ENCODE results near the gene ASGR1.
"Not testable (repeated sequence)": the region's sequence is repeated elsewhere in the genome, so short reads cannot be mapped to it uniquely, and the experiment has no call there.

Gene ASGR1

DNA sequence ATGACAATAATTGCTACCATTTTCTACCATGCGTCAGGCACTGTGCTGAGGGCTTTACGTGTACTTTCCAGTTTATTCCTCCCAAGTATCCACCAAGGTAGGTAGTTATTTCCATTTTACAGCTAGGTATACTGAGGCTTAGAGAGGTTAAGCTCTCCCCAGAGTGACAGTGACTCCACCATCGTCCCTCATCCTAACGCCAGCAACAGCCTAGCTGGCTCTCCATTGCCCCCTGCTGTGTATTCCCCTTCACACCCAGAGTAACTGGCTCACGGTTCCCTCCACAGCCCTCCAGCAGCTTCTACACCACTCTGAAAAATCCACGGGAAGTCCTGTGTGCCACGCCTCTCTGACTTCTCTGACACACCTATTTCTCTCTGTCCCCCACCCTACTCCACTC is 7.1 kb upstream of the ASGR1 start:
- peak; percentile 57 for DNase-seq

GRCh38 chr17:7184647-7185046 is 5.5 kb upstream of the ASGR1 start:
- Histone ChIP-seq H2AK5ac (ENCODE audit: low read length) (no peak overlapping the region), H4K5ac (ENCODE audit: low read length) (no peak overlapping the region), H3K18ac (ENCODE audit: low read length) (no peak overlapping the region)

More for the DNA sequence above, 7.1 kb upstream of the ASGR1 start:
- Histone ChIP-seq H3K4me3 (ENCODE audit: low read length) (no peak overlapping the region), H2AK5ac (ENCODE audit: low read length) (no peak overlapping the region), H3K18ac (ENCODE audit: low read length) (no peak overlapping the region), H3K4me2 (ENCODE audit: low read length) (no peak overlapping the region), H4K8ac (ENCODE audit: low read depth, low read length) (no peak overlapping the region), H3K56ac (ENCODE audit: low read length) (no peak overlapping the region), H3K36me3 (ENCODE audit: control insufficient read depth, insufficient read depth, low read length) (no peaks in the 10 kb centered on the region), H3K9ac (ENCODE audit: low read length) (no peak overlapping the region), H3K4ac (ENCODE audit: low read depth, low read length) (no peak overlapping the region), H3K79me2 (ENCODE audit: control insufficient read depth, insufficient read depth, low read length) (no peaks in the 10 kb centered on the region), H2BK15ac (replicated peaks; ENCODE audit: low read depth) (no peak overlapping the region), H3K27me3 (ENCODE audit: insufficient read depth, low read length, poor library complexity) (no peaks in the 10 kb centered on the region), H3K4me1 (ENCODE audit: control insufficient read depth, low read depth, low read length) (no peaks in the 10 kb centered on the region), H3K27ac (ENCODE audit: low read depth, low read length) (no peak overlapping the region), H3K79me1 (ENCODE audit: low read length) (no peaks in the 10 kb centered on the region), H2BK120ac (ENCODE audit: low read depth, low read length) (no peak overlapping the region), H4K5ac (ENCODE audit: low read length) (no peak overlapping the region), H2BK5ac (ENCODE audit: low read length) (no peak overlapping the region), H3K23ac (ENCODE audit: low read length) (no peak overlapping the region)
- no CpG with 5 or more reads among the region's 7 CpGs for WGBS (ENCODE audit: extremely low coverage, insufficient coverage, low lambda C conversion rate)

DNA sequence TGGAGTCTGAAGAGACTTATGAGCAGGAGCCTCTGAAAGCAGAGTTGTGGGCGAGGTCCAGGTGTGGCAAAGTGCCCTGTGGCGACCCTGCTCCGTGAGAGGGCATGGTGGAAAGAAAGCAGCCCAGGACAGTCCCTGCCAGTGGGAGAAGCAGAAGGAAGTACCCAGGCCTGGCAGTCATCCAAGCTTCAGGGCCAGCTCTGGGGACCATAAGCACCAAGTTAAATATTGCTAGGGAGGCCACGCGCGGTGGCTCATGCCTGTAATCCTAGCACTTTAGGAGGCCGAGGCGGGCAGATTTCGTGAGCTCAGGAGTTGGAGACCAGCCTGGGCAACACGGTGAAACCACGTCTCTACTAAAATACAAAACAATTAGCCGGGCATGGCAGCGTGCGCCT is 4.9 kb upstream of the ASGR1 start:
- no peak overlapping the region for H3K56ac ChIP-seq (ENCODE audit: low read length)
- no CpG with 5 or more reads among the region's 14 CpGs for whole genome bisulfite sequencing (ENCODE audit: extremely low coverage, insufficient coverage, low lambda C conversion rate)
- H3K23ac ChIP-seq (ENCODE audit: low read length): no peak overlapping the region
- no peak overlapping the region for H4K8ac ChIP-seq (ENCODE audit: low read depth, low read length)
- no peak overlapping the region for H3K9ac ChIP-seq (ENCODE audit: low read length)
- no peak overlapping the region for H2BK120ac ChIP-seq (ENCODE audit: low read depth, low read length)
- H2AK5ac ChIP-seq (ENCODE audit: low read length): no peak overlapping the region
- H4K5ac ChIP-seq (ENCODE audit: low read length): no peak overlapping the region
- H3K18ac ChIP-seq (ENCODE audit: low read length): no peak overlapping the region
- H3K4me3 ChIP-seq (ENCODE audit: low read length): no peak overlapping the region
- no peaks in the 10 kb centered on the region for H3K79me2 ChIP-seq (ENCODE audit: control insufficient read depth, insufficient read depth, low read length)
- no peaks in the 10 kb centered on the region for H3K4me1 ChIP-seq (ENCODE audit: control insufficient read depth, low read depth, low read length)
- H3K79me1 ChIP-seq (ENCODE audit: low read length): no peaks in the 10 kb centered on the region
- no peak for DNase-seq
- H3K27me3 ChIP-seq (ENCODE audit: insufficient read depth, low read length, poor library complexity): no peaks in the 10 kb centered on the region
- H3K36me3 ChIP-seq (ENCODE audit: control insufficient read depth, insufficient read depth, low read length): no peaks in the 10 kb centered on the region
- no peak overlapping the region for H3K27ac ChIP-seq (ENCODE audit: low read depth, low read length)
- H3K4ac ChIP-seq (ENCODE audit: low read depth, low read length): no peak overlapping the region
- H2BK5ac ChIP-seq (ENCODE audit: low read length): no peak overlapping the region
- no peak overlapping the region for H2BK15ac ChIP-seq (replicated peaks; ENCODE audit: low read depth)
- H3K4me2 ChIP-seq (ENCODE audit: low read length): no peak overlapping the region

More at GRCh38 chr17:7184647-7185046, 5.5 kb upstream of the ASGR1 start:
- no peak for DNase-seq
- Histone ChIP-seq H2BK120ac (ENCODE audit: low read depth, low read length) (no peak overlapping the region), H3K4me3 (ENCODE audit: low read length) (no peak overlapping the region), H3K79me2 (ENCODE audit: control insufficient read depth, insufficient read depth, low read length) (no peaks in the 10 kb centered on the region), H3K79me1 (ENCODE audit: low read length) (no peaks in the 10 kb centered on the region), H3K4me1 (ENCODE audit: control insufficient read depth, low read depth, low read length) (no peaks in the 10 kb centered on the region), H2BK15ac (replicated peaks; ENCODE audit: low read depth) (no peak overlapping the region), H4K8ac (ENCODE audit: low read depth, low read length) (no peak overlapping the region), H3K4me2 (ENCODE audit: low read length) (no peak overlapping the region), H3K27ac (ENCODE audit: low read depth, low read length) (no peak overlapping the region), H3K9ac (ENCODE audit: low read length) (no peak overlapping the region), H3K27me3 (ENCODE audit: insufficient read depth, low read length, poor library complexity) (no peaks in the 10 kb centered on the region), H2BK5ac (ENCODE audit: low read length) (no peak overlapping the region), H3K23ac (ENCODE audit: low read length) (no peak overlapping the region), H3K56ac (ENCODE audit: low read length) (no peak overlapping the region), H3K4ac (ENCODE audit: low read depth, low read length) (no peak overlapping the region), H3K36me3 (ENCODE audit: control insufficient read depth, insufficient read depth, low read length) (no peaks in the 10 kb centered on the region)
- WGBS (ENCODE audit: extremely low coverage, insufficient coverage, low lambda C conversion rate): no CpG with 5 or more reads among the region's 6 CpGs

GRCh38 chr17:7183433-7184090 is 4.4 kb upstream of the ASGR1 start:
- no peak overlapping the region for H3K27ac ChIP-seq (ENCODE audit: low read depth, low read length)
- H2AK5ac ChIP-seq (ENCODE audit: low read length): no peak overlapping the region
- H2BK15ac ChIP-seq (replicated peaks; ENCODE audit: low read depth): no peak overlapping the region
- no peak overlapping the region for H2BK120ac ChIP-seq (ENCODE audit: low read depth, low read length)
- H3K79me2 ChIP-seq (ENCODE audit: control insufficient read depth, insufficient read depth, low read length): no peaks in the 10 kb centered on the region
- no peak overlapping the region for H3K4me3 ChIP-seq (ENCODE audit: low read length)
- H4K8ac ChIP-seq (ENCODE audit: low read depth, low read length): no peak overlapping the region
- no peak overlapping the region for H3K4me2 ChIP-seq (ENCODE audit: low read length)
- H3K79me1 ChIP-seq (ENCODE audit: low read length): no peaks in the 10 kb centered on the region
- H3K4ac ChIP-seq (ENCODE audit: low read depth, low read length): no peak overlapping the region
- H3K36me3 ChIP-seq (ENCODE audit: control insufficient read depth, insufficient read depth, low read length): no peaks in the 10 kb centered on the region
- no peak for DNase-seq
- no peaks in the 10 kb centered on the region for H3K27me3 ChIP-seq (ENCODE audit: insufficient read depth, low read length, poor library complexity)
- no peak overlapping the region for H3K56ac ChIP-seq (ENCODE audit: low read length)
- H4K5ac ChIP-seq (ENCODE audit: low read length): no peak overlapping the region
- H3K18ac ChIP-seq (ENCODE audit: low read length): no peak overlapping the region
- no CpG with 5 or more reads among the region's 7 CpGs for WGBS (ENCODE audit: extremely low coverage, insufficient coverage, low lambda C conversion rate)
- H3K23ac ChIP-seq (ENCODE audit: low read length): no peak overlapping the region
- no peak overlapping the region for H2BK5ac ChIP-seq (ENCODE audit: low read length)
- H3K9ac ChIP-seq (ENCODE audit: low read length): no peak overlapping the region
- H3K4me1 ChIP-seq (ENCODE audit: control insufficient read depth, low read depth, low read length): no peaks in the 10 kb centered on the region

DNA sequence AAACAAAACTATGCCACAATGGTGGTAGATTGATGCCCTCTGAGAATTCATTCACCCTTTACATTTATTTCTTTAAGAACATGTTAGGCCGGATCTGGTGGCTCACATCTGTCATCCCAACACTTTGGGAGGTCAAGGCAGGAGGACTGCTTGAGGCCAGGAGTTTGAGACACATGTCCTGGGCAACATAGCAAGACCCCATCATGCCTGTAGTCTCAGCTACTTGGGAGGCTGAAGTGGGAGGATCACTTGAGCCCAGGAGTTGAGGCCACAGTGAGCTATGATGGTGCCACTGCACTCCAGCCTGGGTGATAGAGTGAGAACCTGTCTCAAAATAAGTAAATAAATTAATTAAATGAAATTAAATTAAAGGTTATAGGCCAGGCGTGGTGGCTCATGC is 2.9 kb upstream of the ASGR1 start:
- not testable (repeated sequence) for H3K4me2 ChIP-seq (ENCODE audit: low read length); H2BK120ac ChIP-seq (ENCODE audit: low read depth, low read length); H3K4me3 ChIP-seq (ENCODE audit: low read length); H3K36me3 ChIP-seq (ENCODE audit: control insufficient read depth, insufficient read depth, low read length); H3K27ac ChIP-seq (ENCODE audit: low read depth, low read length); H2BK15ac ChIP-seq (replicated peaks; ENCODE audit: low read depth); H4K8ac ChIP-seq (ENCODE audit: low read depth, low read length); DNase-seq; H3K4me1 ChIP-seq (ENCODE audit: control insufficient read depth, low read depth, low read length); H2AK5ac ChIP-seq (ENCODE audit: low read length); H3K27me3 ChIP-seq (ENCODE audit: insufficient read depth, low read length, poor library complexity); H3K79me2 ChIP-seq (ENCODE audit: control insufficient read depth, insufficient read depth, low read length); H3K18ac ChIP-seq (ENCODE audit: low read length); H4K5ac ChIP-seq (ENCODE audit: low read length); H3K56ac ChIP-seq (ENCODE audit: low read length); H2BK5ac ChIP-seq (ENCODE audit: low read length); H3K4ac ChIP-seq (ENCODE audit: low read depth, low read length); H3K79me1 ChIP-seq (ENCODE audit: low read length); H3K9ac ChIP-seq (ENCODE audit: low read length); H3K23ac ChIP-seq (ENCODE audit: low read length)
- no CpG with 5 or more reads among the region's 2 CpGs for WGBS (ENCODE audit: extremely low coverage, insufficient coverage, low lambda C conversion rate)

DNA sequence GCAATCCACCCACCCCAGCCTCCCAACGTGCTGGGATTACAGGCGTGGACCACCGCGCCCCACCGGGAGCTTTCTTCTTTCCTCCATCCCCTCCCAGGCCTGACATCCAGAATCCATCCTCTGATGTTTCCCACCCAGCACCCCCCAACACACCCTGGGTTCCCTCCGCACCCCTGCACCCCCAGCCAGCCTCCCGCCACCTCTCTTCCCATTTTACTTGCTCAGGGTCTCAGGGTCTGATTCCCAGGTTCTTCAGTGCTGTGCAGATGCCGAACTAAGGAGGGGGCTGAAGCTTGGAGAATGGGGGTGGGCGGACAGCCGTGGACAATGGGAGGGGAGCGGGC is 225 bp downstream of the ASGR1 start:
- Histone ChIP-seq H3K79me1 (ENCODE audit: low read length) (no peaks in the 10 kb centered on the region), H3K36me3 (ENCODE audit: control insufficient read depth, insufficient read depth, low read length) (no peaks in the 10 kb centered on the region), H4K8ac (ENCODE audit: low read depth, low read length) (no peak overlapping the region), H3K18ac (ENCODE audit: low read length) (no peak overlapping the region), H2BK5ac (ENCODE audit: low read length) (no peak overlapping the region), H3K9ac (ENCODE audit: low read length) (no peak overlapping the region), H3K4me2 (ENCODE audit: low read length) (no peak overlapping the region), H3K56ac (ENCODE audit: low read length) (no peak overlapping the region), H2BK120ac (ENCODE audit: low read depth, low read length) (no peak overlapping the region), H3K4me3 (ENCODE audit: low read length) (no peak overlapping the region), H2AK5ac (ENCODE audit: low read length) (no peak overlapping the region), H2BK15ac (replicated peaks; ENCODE audit: low read depth) (no peak overlapping the region), H4K5ac (ENCODE audit: low read length) (no peak overlapping the region), H3K27me3 (ENCODE audit: insufficient read depth, low read length, poor library complexity) (no peaks in the 10 kb centered on the region), H3K27ac (ENCODE audit: low read depth, low read length) (no peak overlapping the region), H3K4me1 (ENCODE audit: control insufficient read depth, low read depth, low read length) (no peaks in the 10 kb centered on the region), H3K4ac (ENCODE audit: low read depth, low read length) (no peak overlapping the region), H3K79me2 (ENCODE audit: control insufficient read depth, insufficient read depth, low read length) (no peaks in the 10 kb centered on the region), H3K23ac (ENCODE audit: low read length) (no peak overlapping the region)
- WGBS (ENCODE audit: extremely low coverage, insufficient coverage, low lambda C conversion rate): no CpG with 5 or more reads among the region's 11 CpGs
- no peak for DNase-seq
